IMR-90 (cell line): ENCODE measurements around the gene ZNF835.

Experiments used
- BHLHE40 ChIP-seq: fragments of 150-350 bp; IDR thresholded peaks from 2 replicates; pipeline ENCODE4 v1.6.1; 2016; ENCODE audit warnings: mild to moderate bottlenecking, low read depth, low read length
- CEBPB ChIP-seq: IDR thresholded peaks from 2 replicates; pipeline ENCODE4 v1.6.1; 2012; ENCODE audit warnings: low read depth, low read length, improper control_type of control experiment
- CHD1 ChIP-seq: IDR thresholded peaks from 2 replicates; pipeline ENCODE4 v1.6.1; 2012; ENCODE audit warnings: low read depth, low read length, improper control_type of control experiment
- CTCF ChIP-seq: conservative IDR thresholded peaks from 2 replicates; pipeline ENCODE4 v1.5.1; 2012; ENCODE audit warnings: mild to moderate bottlenecking, low read depth, low read length, improper control_type of control experiment
- FOS ChIP-seq: fragments of 150-350 bp; IDR thresholded peaks from 2 replicates; pipeline ENCODE4 v1.6.1; 2016; ENCODE audit warnings: low read depth, low read length
- MAFK ChIP-seq: IDR thresholded peaks from 2 replicates; pipeline ENCODE4 v1.6.1; 2012; ENCODE audit warnings: low read depth, low read length, improper control_type of control experiment
- MXI1 ChIP-seq: IDR thresholded peaks from 2 replicates; pipeline ENCODE4 v1.6.1; 2012; ENCODE audit warnings: low read depth, mild to moderate bottlenecking, low read length, moderate library complexity, borderline replicate concordance
- POLR2A ChIP-seq: IDR thresholded peaks from 2 replicates; pipeline ENCODE4 v1.6.1; 2012; ENCODE audit warnings: mild to moderate bottlenecking, low read depth, low read length
- RAD21 ChIP-seq: IDR thresholded peaks from 2 replicates; pipeline ENCODE4 v1.6.1; 2012; ENCODE audit warnings: low read length, improper control_type of control experiment
- RCOR1 ChIP-seq: IDR thresholded peaks from 2 replicates; pipeline ENCODE4 v1.6.1; 2012; ENCODE audit warnings: mild to moderate bottlenecking, low read length, improper control_type of control experiment; ENCODE audit not compliant: insufficient replicate concordance
- RFX5 ChIP-seq: IDR thresholded peaks from 2 replicates; pipeline ENCODE4 v1.8.0; 2012; ENCODE audit warnings: low read depth, mild to moderate bottlenecking, low read length, moderate library complexity
- SMC3 ChIP-seq: fragments of 150-350 bp; IDR thresholded peaks from 2 replicates; pipeline ENCODE4 v1.6.1; 2016; ENCODE audit warnings: low read depth, mild to moderate bottlenecking, antibody characterized with exemption, low read length, moderate library complexity
- TF ChIP-seq, protein P1 (sequence below): fragments of 150-350 bp; IDR thresholded peaks from 2 replicates; pipeline ENCODE4 v1.6.1; 2017; ENCODE audit warnings: mild to moderate bottlenecking, antibody characterized with exemption, low read length, low read depth

- TF ChIP-seq CTCF: no peak
- no peak for TF ChIP-seq CEBPB
- TF ChIP-seq MXI1: no peak
- no peak for TF ChIP-seq POLR2A
- TF ChIP-seq BHLHE40: no peak
- TF ChIP-seq CHD1: no peak
- TF ChIP-seq MAFK: no peak
- no peak for TF ChIP-seq RAD21
- TF ChIP-seq, protein P1, sequence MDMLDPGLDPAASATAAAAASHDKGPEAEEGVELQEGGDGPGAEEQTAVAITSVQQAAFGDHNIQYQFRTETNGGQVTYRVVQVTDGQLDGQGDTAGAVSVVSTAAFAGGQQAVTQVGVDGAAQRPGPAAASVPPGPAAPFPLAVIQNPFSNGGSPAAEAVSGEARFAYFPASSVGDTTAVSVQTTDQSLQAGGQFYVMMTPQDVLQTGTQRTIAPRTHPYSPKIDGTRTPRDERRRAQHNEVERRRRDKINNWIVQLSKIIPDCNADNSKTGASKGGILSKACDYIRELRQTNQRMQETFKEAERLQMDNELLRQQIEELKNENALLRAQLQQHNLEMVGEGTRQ: no peak
- TF ChIP-seq RFX5: no peak
- TF ChIP-seq SMC3: no peak
- no peak for TF ChIP-seq FOS
- no peak for TF ChIP-seq RCOR1
Observed at GRCh38 chr19:56612737-56613136, 58.8 kb downstream of the ZNF835 start.
